HEK293T (cell line): ENCODE measurements around the gene BLOC1S5.

ENCODE experiments used
- CTCF ChIA-PET: fragments of 350-600 bp; formaldehyde crosslinking; extraction: SDS; loops from one replicate; lab custom pipeline; 2021; ENCODE audit warnings: antibody characterized with exemption, inconsistent platforms; lab: Yijun Ruan, JAX
- POLR2A ChIA-PET: fragments of 350-600 bp; formaldehyde crosslinking; extraction: SDS; loops from one replicate; lab custom pipeline; 2020; ENCODE audit warnings: antibody characterized with exemption, inconsistent platforms; lab: Yijun Ruan, JAX
- DNase-seq: peaks from one replicate; pipeline ENCODE4 v3.0.0; 2012; ENCODE audit warnings: mixed read lengths; ENCODE audit errors: extremely low spot score
- ARNT ChIP-seq: fragments of 450-650 bp; IDR thresholded peaks from 2 replicates; pipeline ENCODE4 v1.6.1; 2017; ENCODE audit warnings: mild to moderate bottlenecking
- BHLHE40 ChIP-seq: fragments of 450-650 bp; IDR thresholded peaks from 2 replicates; pipeline ENCODE4 v1.6.1; 2016; ENCODE audit warnings: mild to moderate bottlenecking, moderate library complexity, borderline replicate concordance
- CTBP1 ChIP-seq: fragments of 450-650 bp; IDR thresholded peaks from 2 replicates; pipeline ENCODE4 v1.6.1; 2016; ENCODE audit warnings: borderline replicate concordance
- ELF4 ChIP-seq: fragments of 450-650 bp; IDR thresholded peaks from 2 replicates; pipeline ENCODE4 v1.6.1; 2017; ENCODE audit warnings: antibody characterized with exemption
- FOXA1 ChIP-seq: fragments of 450-650 bp; IDR thresholded peaks from 2 replicates; pipeline ENCODE4 v1.6.1; 2016; ENCODE audit warnings: mild to moderate bottlenecking
- FOXK2 ChIP-seq: fragments of 450-650 bp; IDR thresholded peaks from 2 replicates; pipeline ENCODE4 v1.6.1; 2016; ENCODE audit warnings: mild to moderate bottlenecking
- FOXM1 ChIP-seq: fragments of 450-650 bp; IDR thresholded peaks from 2 replicates; pipeline ENCODE4 v1.6.1; 2017; ENCODE audit warnings: mild to moderate bottlenecking, borderline replicate concordance
- HDGF ChIP-seq: fragments of 450-650 bp; IDR thresholded peaks from 2 replicates; pipeline ENCODE4 v1.6.1; 2017; ENCODE audit warnings: antibody characterized with exemption, borderline replicate concordance
- L3MBTL2 ChIP-seq: fragments of 450-650 bp; conservative IDR thresholded peaks from 2 replicates; pipeline ENCODE4 v1.6.1; 2016; ENCODE audit warnings: mild to moderate bottlenecking
- LEF1 ChIP-seq: fragments of 450-650 bp; IDR thresholded peaks from 2 replicates; pipeline ENCODE4 v1.6.1; 2017; ENCODE audit warnings: mild to moderate bottlenecking, borderline replicate concordance
- NFRKB ChIP-seq: fragments of 450-650 bp; IDR thresholded peaks from 2 replicates; pipeline ENCODE4 v1.6.1; 2016; ENCODE audit warnings: mild to moderate bottlenecking, moderate library complexity
- PKNOX1 ChIP-seq: fragments of 450-650 bp; IDR thresholded peaks from 2 replicates; pipeline ENCODE4 v1.6.1; 2016
- SP1 ChIP-seq: fragments of 450-650 bp; IDR thresholded peaks from 2 replicates; pipeline ENCODE4 v1.6.1; 2017
- SUZ12 ChIP-seq: fragments of 450-650 bp; IDR thresholded peaks from 2 replicates; pipeline ENCODE4 v1.6.1; 2016; ENCODE audit warnings: mild to moderate bottlenecking
- TARDBP ChIP-seq: fragments of 450-650 bp; IDR thresholded peaks from 2 replicates; pipeline ENCODE4 v1.6.1; 2016
- ZNF384 ChIP-seq: fragments of 450-650 bp; IDR thresholded peaks from 2 replicates; pipeline ENCODE4 v1.6.1; 2016

The BLOC1S5 gene

GRCh38 chr6:8082954-8083858 lies 19.0 kb upstream of the BLOC1S5 start:
- DNase-seq, result no peak
- ChIA-PET POLR2A (interaction anchor here (1.0 kb wide), 1 partner anchor 19 kb away, joined by 3 read pairs; the partner anchor contains the start of gene EEF1E1), CTCF (no interaction called here)
- no peak for TF ChIP-seq LEF1
- no peak for TF ChIP-seq BHLHE40
- no peak for TF ChIP-seq ARNT
- TF ChIP-seq ELF4, result no peak
- TF ChIP-seq ZNF384, result no peak
- no peak for TF ChIP-seq HDGF
- no peak for TF ChIP-seq SP1

GRCh38 chr6:8082572-8082953 lies 18.4 kb upstream of the BLOC1S5 start:
- ChIA-PET CTCF (no interaction called here), POLR2A (interaction anchor here (1.0 kb wide), 1 partner anchor 20 kb away, joined by 3 read pairs; the partner anchor contains the start of gene EEF1E1)
- TF ChIP-seq FOXK2, result no peak
- DNase-seq, result no peak

- DNase-seq, result no peak
- POLR2A ChIA-PET, result interaction anchor here (1.4 kb wide), 1 partner anchor 16 kb away, joined by 3 read pairs; the partner anchor contains the start of gene BLOC1S5
- TF ChIP-seq TARDBP (no peak), LEF1 (no peak), BHLHE40 (no peak), FOXA1 (no peak), HDGF (no peak), SUZ12 (no peak), PKNOX1 (no peak), ZNF384 (no peak), L3MBTL2 (no peak), CTBP1 (no peak), FOXM1 (no peak)
- CTCF ChIA-PET, result no interaction called here
These were observed 16.4 kb upstream of the BLOC1S5 start for GRCh38 chr6:8080362-8081151.

- no peak for DNase-seq
- ChIA-PET POLR2A (interaction anchor here (1.0 to 1.2 kb wide), 2 partner anchors 15 to 16 kb away, joined by 3 read pairs; partner anchors contain the start of gene BLOC1S5), CTCF (no interaction called here)
- TF ChIP-seq SP1 (no peak), ELF4 (no peak), NFRKB (no peak), ZNF384 (no peak), FOXM1 (no peak), PKNOX1 (no peak), L3MBTL2 (no peak), LEF1 (no peak), CTBP1 (no peak), HDGF (no peak), ARNT (no peak), FOXK2 (no peak), BHLHE40 (no peak), SUZ12 (no peak), TARDBP (no peak), FOXA1 (no peak)
These were observed 14.9 kb upstream of the BLOC1S5 start for GRCh38 chr6:8079126-8079525.

GRCh38 chr6:8077991-8078390 lies 13.8 kb upstream of the BLOC1S5 start:
- CTCF ChIA-PET, result no interaction called here
- POLR2A ChIA-PET, result interaction anchor here (0.9 to 1.2 kb wide), 2 partner anchors 14 to 25 kb away, joined by 3 read pairs; partner anchors contain the start of genes BLOC1S5 and EEF1E1
- no peak for TF ChIP-seq L3MBTL2
- TF ChIP-seq PKNOX1, result no peak
- TF ChIP-seq ARNT, result no peak
- TF ChIP-seq TARDBP, result no peak
- no peak for DNase-seq

- POLR2A ChIA-PET, result interaction anchor here (1.4 kb wide), 1 partner anchor 12 kb away, joined by 3 read pairs; the partner anchor contains the start of gene BLOC1S5
- CTCF ChIA-PET, result no interaction called here
- TF ChIP-seq HDGF (no peak), TARDBP (no peak), LEF1 (no peak), NFRKB (no peak), L3MBTL2 (no peak), SP1 (no peak), FOXA1 (no peak)
- no peak for DNase-seq
These were observed 11.5 kb upstream of the BLOC1S5 start for GRCh38 chr6:8075704-8076103.
